Transverse colon (tissue), 3 donors: ENCODE data around the gene AMN.

Source experiments
- EP300 ChIP-seq: sonication (generic); formaldehyde crosslinking; IDR thresholded peaks from one replicate; pipeline ENCODE4 v1.6.1; 2017; ENCODE audit warnings: antibody characterized with exemption, low read depth
- POLR2A ChIP-seq: fragments of 450-650 bp; IDR thresholded peaks from one replicate; pipeline ENCODE4 v1.6.1; 2016; ENCODE audit warnings: antibody characterized with exemption, mild to moderate bottlenecking, moderate library complexity
- TF ChIP-seq, protein P1 (sequence below), 5 experiments: fragments of 200-600 bp in 3 of 5; fragments of 450-650 bp in 2 of 5; sonication (generic) in 3 of 5; IDR thresholded peaks; 1 replicate in 2 of 5; 2 replicates in 3 of 5; pipeline ENCODE4 v1.5.1; 2016 to 2017; ENCODE audit warnings: antibody characterized with exemption in 5 of 5, inconsistent platforms in 3 of 5, mild to moderate bottlenecking in 2 of 5, moderate library complexity in 1 of 5

DNA sequence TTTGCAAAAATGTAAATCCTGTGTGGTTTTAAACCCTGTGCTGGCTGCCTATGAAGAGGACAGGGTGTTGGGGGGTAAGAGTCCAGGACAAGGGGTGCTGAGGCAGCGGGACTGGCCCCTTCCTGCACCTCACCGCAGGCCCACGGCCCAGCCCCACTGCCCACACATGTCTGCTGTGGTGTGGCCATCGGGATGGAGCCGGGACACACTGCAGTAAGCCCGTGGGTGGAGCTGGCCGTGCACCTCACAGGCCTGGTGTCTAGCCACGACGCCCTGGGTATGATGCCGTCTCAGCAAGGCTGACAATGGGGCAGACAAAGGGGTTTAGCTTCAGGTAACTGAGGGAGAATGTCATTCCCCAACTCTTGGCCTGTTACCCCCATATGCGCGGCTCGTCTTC is 19.6 kb downstream of the AMN start:
- TF ChIP-seq, protein P1, sequence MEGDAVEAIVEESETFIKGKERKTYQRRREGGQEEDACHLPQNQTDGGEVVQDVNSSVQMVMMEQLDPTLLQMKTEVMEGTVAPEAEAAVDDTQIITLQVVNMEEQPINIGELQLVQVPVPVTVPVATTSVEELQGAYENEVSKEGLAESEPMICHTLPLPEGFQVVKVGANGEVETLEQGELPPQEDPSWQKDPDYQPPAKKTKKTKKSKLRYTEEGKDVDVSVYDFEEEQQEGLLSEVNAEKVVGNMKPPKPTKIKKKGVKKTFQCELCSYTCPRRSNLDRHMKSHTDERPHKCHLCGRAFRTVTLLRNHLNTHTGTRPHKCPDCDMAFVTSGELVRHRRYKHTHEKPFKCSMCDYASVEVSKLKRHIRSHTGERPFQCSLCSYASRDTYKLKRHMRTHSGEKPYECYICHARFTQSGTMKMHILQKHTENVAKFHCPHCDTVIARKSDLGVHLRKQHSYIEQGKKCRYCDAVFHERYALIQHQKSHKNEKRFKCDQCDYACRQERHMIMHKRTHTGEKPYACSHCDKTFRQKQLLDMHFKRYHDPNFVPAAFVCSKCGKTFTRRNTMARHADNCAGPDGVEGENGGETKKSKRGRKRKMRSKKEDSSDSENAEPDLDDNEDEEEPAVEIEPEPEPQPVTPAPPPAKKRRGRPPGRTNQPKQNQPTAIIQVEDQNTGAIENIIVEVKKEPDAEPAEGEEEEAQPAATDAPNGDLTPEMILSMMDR (IDR thresholded peaks at IDR 0.05), result no peak
- TF ChIP-seq POLR2A, result no peak
- no peak for TF ChIP-seq EP300
